ENCODE results near the gene GGTLC2.

GRCh38 chr22:22670076-22670795 is 25.8 kb downstream of the GGTLC2 start:
- TF ChIP-seq CTCF (IDR thresholded peaks at IDR 0.05; ENCODE audit: low read depth, low read length) = no peak
- TF ChIP-seq POLR2A (IDR thresholded peaks at IDR 0.05; ENCODE audit: extremely low read depth, insufficient read length) = no peak
- no peak for TF ChIP-seq MAX (IDR thresholded peaks at IDR 0.05; ENCODE audit: low read depth, low read length)
- TF ChIP-seq MYC (IDR thresholded peaks at IDR 0.05; ENCODE audit: low read depth, low read length) = no peak
